ENCODE measurements around the gene LHFPL3. TPM values are rescaled to one million over a fixed set of nuclear protein-coding genes. Genes with fewer than 3 reads are reported as not detected.

LHFPL3 gene
- total and polyA plus RNA-seq, 9 of the 15 experiments (the other 6 are each of a cell fraction or from before 2014, with no cell fraction given): 0.21 to 0.52 TPM; not detected in 7

GRCh38 chr7:104906556-104906955 lies 578.2 kb downstream of the LHFPL3 start (continued):
- TF ChIP-seq CGGBP1 (CRISPR knock-in tag; IDR thresholded peaks at IDR 0.05): no peak

GRCh38 chr7:104908636-104909035 lies 580.2 kb downstream of the LHFPL3 start:
- TF ChIP-seq PML (IDR thresholded peaks at IDR 0.05; ENCODE audit: low read length) (no peak), DLX4 (CRISPR knock-in tag; IDR thresholded peaks at IDR 0.05) (no peak), EP300 (IDR thresholded peaks at IDR 0.05; ENCODE audit: low read length) (no peak), SMARCB1 (IDR thresholded peaks at IDR 0.05; ENCODE audit: insufficient read length, low read depth) (no peak), MEIS2 (IDR thresholded peaks at IDR 0.05; ENCODE audit: partially characterized antibody) (peak; percentile 3), PURB (CRISPR knock-in tag; IDR thresholded peaks at IDR 0.05; ENCODE audit: low read depth) (no peak), CREB1 (IDR thresholded peaks at IDR 0.05) (no peak), CREB1 (CRISPR knock-in tag; IDR thresholded peaks at IDR 0.05) (no peak)
- no peaks in the 10 kb centered on the region; a peak in 1 of 5 replicates for H3K4me1 ChIP-seq (replicated peaks in 1 of 2; ENCODE audit: control insufficient read depth in 2 of 2, insufficient read depth in 2 of 2, low read length in 2 of 2)
- DNase-seq (ENCODE audit: extremely low read depth in 1 of 4, low spot score in 3 of 4) (no peak), ATAC-seq (peak; percentile 25; the same call in 1 of the 3 replicates), FAIRE-seq (no peak)
- WGBS (ENCODE audit: insufficient coverage, low coverage, missing lambda C conversion rate): 14% methylated on average over 2 of the region's 2 CpGs
- H3K27ac ChIP-seq (ENCODE audit: extremely low read depth, low read depth, low read length): no peak overlapping the region
- no peaks in the 10 kb centered on the region for H3K79me2 ChIP-seq (ENCODE audit: control insufficient read depth, insufficient read depth, low read length)
- in situ Hi-C loops (cut with MboI): loop anchor here (5.0 to 25.0 kb wide), 2 partner anchors 261 to 1346 kb away; no protein-coding TSS in a partner anchor
- no peak overlapping the region for H2AFZ ChIP-seq (ENCODE audit: low read depth, low read length)
- no TSS peak for BruUV-seq (replicated peaks)
- ChIA-PET POLR2A (interaction anchor here (0.6 to 1.9 kb wide), 4 partner anchors 9 to 716 kb away, joined by 3 to 5 read pairs (median 4); no protein-coding TSS in a partner anchor), CTCF (ENCODE audit: low intra/inter-chr PET ratio) (no interaction called here)
- H3K9me1 ChIP-seq (ENCODE audit: control insufficient read depth, insufficient read depth, low read length): no peaks in the 10 kb centered on the region
- H3K36me3 ChIP-seq (ENCODE audit: control insufficient read depth, insufficient read depth, low read length): no peaks in the 10 kb centered on the region
- no peak overlapping the region for H3K4me3 ChIP-seq
- no peak overlapping the region for H3K4me2 ChIP-seq (ENCODE audit: insufficient read depth, low read length)
- H3K9me3 ChIP-seq (replicated peaks; ENCODE audit: control insufficient read depth, insufficient read depth, low read depth, low read length): no peaks in the 10 kb centered on the region
- 0 out of 2 replicates have a peak, but pooled peaks cover 2% of the 10 kb centered on the region for H4K20me1 ChIP-seq (replicated peaks; ENCODE audit: control insufficient read depth, insufficient read depth, low read length)
- no peak overlapping the region for H3K9ac ChIP-seq (ENCODE audit: insufficient read depth in 1 of 2, low read depth in 2 of 2, low read length in 2 of 2)
- intact Hi-C loops (cut with micrococcal nuclease): no loop called here
- H3K27me3 ChIP-seq (ENCODE audit: control insufficient read depth in 2 of 2, insufficient read depth in 2 of 2, low read length in 2 of 2): peaks cover 8 to 19% of the 10 kb centered on the region in 2 experiments; a peak in 4 of 5 replicates

Data from K562 (cell line).